Hematopoietic multipotent progenitor cell treated with erythropoietin and hydrocortisone succinate and interleukin-3 and kit ligand, for 17 days (in vitro differentiated cells): ENCODE data around the gene ALKAL2.

Experiments
- DNase-seq: peaks from one replicate; pipeline ENCODE4 v3.0.0-alpha.2; 2015; ENCODE audit warnings: low spot score

The ALKAL2 gene

GRCh38 chr2:270861-271260 lies 17.0 kb downstream of the ALKAL2 start:
- no peak for DNase-seq

GRCh38 chr2:269356-270030 lies 18.4 kb downstream of the ALKAL2 start:
- peak; percentile 9 for DNase-seq

DNA sequence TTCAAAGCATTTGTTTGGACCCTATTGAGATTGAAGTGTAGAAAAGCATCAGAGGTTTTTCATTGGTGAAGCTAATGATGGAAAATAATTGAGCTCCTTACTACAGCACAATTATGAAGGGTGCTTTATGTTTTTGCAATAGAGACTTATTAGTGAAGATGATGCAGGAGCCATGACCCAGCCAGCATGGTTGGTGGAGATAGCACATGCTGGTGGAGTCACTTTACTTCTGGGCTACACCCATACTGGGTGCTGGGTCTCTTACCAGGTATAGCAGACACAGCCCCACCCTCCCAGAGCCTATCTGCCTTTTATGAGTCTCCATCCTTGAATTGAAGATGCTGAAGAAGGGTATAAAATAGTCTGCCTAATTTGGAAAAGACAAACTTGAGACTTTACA lies 19.6 kb downstream of the ALKAL2 start:
- peak; percentile 77 for DNase-seq

GRCh38 chr2:264493-265468 lies 23.1 kb downstream of the ALKAL2 start, which contains the start of gene ACP1:
Gene ACP1, plus strand, starts transcription at chr2:264947. Its CDS starts 18 bp downstream, at chr2:264965.
- DNase-seq: peak; percentile 97

DNA sequence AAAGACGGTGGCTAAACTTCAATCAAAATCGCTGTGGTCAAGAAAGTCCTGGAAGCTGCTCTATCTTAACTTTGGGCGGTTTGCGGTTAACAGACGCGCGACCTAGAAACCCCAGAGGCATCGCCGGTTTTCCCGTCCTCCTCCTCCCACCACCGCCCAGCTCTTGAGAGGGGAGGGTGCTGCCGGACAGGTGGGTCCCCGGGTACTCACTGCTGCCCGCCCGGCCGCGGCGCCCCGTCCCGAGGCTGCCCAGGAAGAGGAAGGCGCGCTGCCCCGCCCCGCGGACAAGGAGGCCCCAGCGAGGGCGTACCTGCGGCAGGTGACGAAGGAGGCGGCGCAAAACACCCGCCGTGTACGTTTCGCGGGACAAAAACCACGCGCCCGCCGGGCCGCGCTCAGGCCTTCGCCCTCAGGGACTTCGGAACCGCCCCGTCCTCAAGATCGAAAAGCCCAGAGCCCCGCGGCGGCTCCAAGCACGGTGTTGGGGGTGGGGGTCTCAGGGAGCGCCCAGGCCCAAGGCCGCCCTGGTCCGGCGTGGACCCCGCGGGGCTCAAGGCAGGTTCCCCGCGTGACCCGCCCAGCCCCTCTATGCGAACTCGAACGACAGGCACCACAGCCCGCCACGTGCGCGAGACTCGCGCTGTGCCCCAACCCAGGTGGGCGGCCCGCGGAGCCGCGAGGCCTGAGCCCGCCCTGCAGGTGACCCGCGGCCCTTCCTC lies 24.0 kb downstream of the ALKAL2 start, which contains the start of gene SH3YL1:
SH3YL1 (minus strand) TSS at position 259 of the 719 bp plus-strand sequence; CDS start at position 211, 48 bp downstream.
- peak; percentile 31 for DNase-seq

DNA sequence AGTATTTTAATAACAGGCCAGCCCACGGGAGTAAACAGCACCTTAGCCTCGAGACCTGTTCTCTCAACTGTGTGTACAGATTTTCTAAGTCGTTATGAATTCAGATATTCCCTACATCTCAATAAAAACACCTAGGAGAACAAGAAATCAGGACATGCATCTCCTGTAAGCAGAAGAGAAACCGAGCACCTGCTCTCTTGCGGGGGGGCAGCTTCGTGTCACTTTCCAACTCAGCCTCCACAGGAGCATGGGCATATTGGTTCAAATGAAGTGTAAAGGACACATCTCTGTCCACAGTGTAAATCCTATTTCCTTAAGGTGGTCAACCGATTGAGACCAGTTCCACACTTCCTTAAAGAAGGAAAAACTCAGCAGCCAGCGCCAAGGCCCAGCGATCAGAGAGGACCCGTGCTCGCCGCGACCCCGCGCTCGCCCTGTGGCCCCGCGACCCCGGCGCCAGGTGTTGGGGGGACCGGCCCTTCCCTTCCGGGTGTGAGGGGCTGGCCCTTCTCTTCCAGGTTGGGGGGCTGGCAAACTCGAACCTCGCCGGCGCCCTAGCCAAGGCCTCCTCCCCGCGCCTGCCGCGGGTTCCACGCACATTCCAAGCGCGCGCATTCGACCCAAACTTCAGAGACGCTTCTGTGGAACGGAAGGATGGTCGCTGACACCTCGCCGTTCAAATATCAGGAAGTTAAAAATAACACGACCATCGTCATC lies 24.7 kb downstream of the ALKAL2 start:
- DNase-seq: no peak

GRCh38 chr2:262117-262516 lies 25.8 kb downstream of the ALKAL2 start:
- DNase-seq: no peak

DNA sequence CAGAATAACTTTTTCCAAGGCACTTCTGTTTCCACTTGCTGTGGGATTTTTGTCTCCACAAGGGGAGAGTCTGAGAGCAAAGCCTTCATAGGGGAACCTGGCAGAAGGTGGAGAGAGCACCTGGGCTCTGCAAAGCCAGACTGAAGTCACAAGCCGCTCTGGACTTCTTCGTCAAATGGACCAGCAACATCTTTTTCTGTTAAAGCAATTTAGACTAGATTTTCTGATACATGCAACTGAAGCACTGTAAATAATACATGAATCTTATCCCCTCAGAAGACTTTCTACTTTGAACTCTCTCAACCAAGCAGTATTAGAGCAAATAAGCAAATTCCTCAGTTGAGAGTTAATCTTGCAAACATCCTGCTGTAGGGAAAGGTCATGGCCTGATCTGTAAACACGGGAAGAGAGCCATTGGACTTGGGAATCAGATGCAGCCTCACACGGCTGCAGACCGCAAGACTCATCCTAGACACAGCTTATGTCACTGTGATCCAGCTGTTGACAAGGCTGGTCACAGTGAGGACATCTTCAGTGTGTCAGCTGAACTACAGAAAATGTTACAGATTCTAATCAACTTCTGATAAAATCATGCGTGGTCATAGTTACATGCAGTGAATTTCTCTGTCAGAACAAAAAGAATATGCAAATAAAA lies 27.3 kb downstream of the ALKAL2 start:
- DNase-seq: no peak

GRCh38 chr2:259789-260331 lies 28.0 kb downstream of the ALKAL2 start:
- DNase-seq: no peak

DNA sequence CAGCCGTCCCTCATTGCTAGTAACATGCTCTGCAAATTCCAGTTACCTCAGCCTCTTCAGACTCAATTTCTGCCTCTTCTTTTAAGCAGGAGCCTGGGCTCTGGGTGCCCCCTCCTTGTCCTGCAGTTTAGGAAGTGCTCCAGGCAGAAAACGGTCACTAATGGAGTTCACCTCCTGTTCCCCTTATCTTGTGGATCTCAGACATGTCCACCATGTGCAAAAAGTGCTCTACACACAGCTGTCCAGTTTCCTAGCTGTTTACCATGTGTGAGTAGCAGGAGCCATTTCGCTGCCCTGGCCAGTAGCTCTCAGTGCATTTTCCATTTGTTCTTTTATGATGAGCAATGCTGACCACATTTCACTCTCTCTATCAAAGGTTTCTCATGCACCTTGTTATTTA lies 29.0 kb downstream of the ALKAL2 start:
- DNase-seq: no peak

GRCh38 chr2:257842-258241 lies 30.0 kb downstream of the ALKAL2 start:
- DNase-seq: no peak

GRCh38 chr2:257429-257828 lies 30.5 kb downstream of the ALKAL2 start:
- DNase-seq: no peak

DNA sequence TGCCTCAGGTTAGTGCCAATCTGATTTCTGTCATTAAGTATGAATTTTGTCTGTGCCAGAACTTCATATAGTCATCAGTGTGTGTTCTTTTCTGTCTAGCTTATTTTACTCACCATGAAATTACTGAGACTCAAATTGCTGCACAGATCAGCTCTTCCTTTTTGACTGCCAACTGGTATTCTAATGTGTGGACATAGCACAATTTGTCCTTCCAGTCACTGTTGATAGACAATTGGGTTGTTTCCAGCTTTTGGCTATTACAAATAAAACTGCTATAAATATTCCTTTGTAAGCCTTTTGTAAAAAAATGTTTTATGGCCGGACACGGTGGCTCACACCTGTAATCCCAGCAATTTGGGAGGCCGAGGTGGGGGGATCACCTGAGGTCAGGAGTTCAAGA lies 31.8 kb downstream of the ALKAL2 start:
- no peak for DNase-seq

GRCh38 chr2:255195-255594 lies 32.7 kb downstream of the ALKAL2 start:
- no peak for DNase-seq

DNA sequence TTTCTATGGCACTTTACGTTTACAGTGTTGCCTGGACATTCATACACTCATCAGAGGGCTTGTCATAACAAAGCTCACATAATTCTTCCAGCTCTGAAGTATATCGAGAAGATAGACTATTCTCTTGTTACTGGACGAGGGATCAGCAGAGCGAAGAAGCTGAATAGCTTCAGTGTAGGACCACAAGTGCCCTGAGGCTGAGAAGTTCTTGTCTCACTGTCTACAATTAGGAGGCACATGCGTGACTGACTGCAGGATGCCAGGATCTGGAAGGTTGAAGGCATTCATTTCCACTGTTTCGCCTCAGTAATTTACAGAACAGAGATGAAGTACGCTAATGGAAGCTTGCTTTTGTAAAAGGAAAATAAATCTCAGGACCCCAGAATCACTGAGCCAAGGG lies 33.6 kb downstream of the ALKAL2 start:
- no peak for DNase-seq

GRCh38 chr2:253202-253638 lies 34.7 kb downstream of the ALKAL2 start:
- DNase-seq: no peak

DNA sequence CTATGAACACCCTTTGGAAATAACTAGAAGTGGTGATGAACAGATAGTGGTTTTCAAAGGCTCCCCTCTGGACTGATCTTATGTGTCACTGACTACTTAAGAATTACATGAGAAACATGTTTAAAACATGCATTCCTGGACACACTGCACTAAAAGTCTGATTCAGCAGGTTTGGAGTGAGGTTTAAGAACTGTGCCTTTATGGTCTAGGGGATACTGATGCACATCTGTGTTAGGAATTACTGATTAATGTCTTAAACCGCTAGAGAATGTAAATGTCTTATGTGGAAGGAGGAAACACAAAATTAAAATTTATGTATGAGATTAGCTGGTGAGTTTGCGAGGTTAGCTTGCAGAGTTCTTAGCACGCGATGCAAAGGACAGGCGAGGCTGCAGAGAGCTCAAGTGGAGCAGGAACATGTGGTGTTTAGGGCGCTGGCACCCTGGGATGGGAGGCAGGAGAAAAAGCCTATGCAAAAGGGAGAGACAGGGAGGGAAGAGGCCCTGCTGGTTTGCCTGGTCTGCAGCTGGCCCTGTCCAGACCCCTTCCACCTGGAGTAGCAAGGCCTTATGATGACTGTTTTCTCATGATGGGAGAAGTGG lies 35.8 kb downstream of the ALKAL2 start:
- DNase-seq: no peak

DNA sequence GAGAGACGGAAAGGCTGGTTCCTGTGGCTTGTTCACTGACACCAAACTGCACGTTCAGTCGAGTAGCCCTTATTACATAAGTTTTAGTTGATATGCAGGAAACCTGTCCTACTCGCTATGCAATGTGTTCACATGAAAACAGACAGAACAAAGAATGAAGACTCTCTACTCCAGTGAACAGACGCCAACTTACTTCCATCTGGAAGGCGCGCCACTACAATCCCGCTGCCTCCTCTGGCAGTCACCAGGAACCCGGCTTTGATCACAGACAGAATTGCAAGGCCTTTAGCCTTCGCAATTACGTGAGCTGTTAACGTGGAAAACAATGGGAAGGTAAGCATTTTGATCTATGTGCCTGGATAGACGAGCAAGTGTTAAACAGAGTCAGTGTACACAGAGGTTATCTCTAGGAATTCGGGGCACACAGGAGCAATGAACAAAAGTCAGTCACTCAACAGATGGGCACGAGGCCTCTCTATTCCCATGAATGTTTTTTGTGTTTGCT lies 38.3 kb downstream of the ALKAL2 start:
- no peak for DNase-seq

GRCh38 chr2:248724-249123 lies 39.2 kb downstream of the ALKAL2 start:
- no peak for DNase-seq

DNA sequence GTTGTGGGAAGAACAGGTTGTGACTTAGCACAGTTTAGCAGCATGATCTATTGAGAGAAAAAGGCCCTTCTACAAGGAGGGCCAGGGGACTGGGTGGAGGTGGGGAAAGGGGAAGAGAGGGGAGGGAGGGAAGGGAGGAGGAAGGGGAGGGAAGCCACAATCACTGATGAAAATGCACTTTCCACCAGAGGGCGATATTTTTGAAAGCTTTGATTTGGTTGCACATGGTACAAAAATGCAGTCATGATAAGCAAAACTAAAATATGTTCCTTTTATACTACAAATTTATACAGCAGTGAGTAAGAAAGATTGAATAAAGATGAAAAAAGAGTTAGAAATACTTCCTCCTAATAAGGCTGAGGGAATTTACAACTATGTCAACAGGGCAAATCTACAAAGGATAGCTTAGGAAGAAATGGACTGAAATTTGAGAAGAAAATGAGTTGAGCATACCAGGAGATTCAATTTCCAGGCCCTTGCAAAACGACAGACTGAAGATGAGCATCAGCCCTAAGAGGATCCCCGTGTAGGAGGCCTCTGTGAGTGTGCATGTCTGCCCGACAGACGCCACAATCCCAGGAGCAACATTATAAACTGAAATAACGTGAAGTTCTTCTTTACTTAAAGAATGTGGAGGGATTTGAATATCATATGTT lies 41.3 kb downstream of the ALKAL2 start:
- DNase-seq: peak; percentile 67
